Stimulated activated CD8-positive, alpha-beta memory T cell treated with anti-CD3 and anti-CD28 coated beads, Interleukin-7, amount 100 ng/mL, for 48 hours (primary cell): ENCODE data around the gene NDUFS8.
"Not testable (repeated sequence)": the region's sequence is repeated elsewhere in the genome, so short reads cannot be mapped to it uniquely, and the experiment has no call there.

ENCODE experiments used
- DNase-seq, 2 donors: peaks; one replicate each; pipeline ENCODE4 v3.0.0-alpha.2; 2020; ENCODE audit warnings: low read depth in 1 of 2; ENCODE audit errors: extremely low read depth in 1 of 2

The NDUFS8 gene

GRCh38 chr11:68030318-68031143, at the start of gene NDUFS8:
NDUFS8 (plus strand) TSS chr11:68030681; CDS start chr11:68032152, 1,471 bp downstream.
- DNase-seq: peak; percentile 91 to 96

- DNase-seq: not testable (repeated sequence)
Observed at GRCh38 chr11:67981226-67981625, 49.3 kb upstream of the NDUFS8 start.

- DNase-seq: not testable (repeated sequence)
Observed at GRCh38 chr11:67982255-67982857, 48.1 kb upstream of the NDUFS8 start.

GRCh38 chr11:67983951-67984350, 46.5 kb upstream of the NDUFS8 start:
- no peak for DNase-seq

- DNase-seq: not testable (repeated sequence)
Observed at GRCh38 chr11:67985302-67985701, 45.2 kb upstream of the NDUFS8 start.

GRCh38 chr11:67990546-67991346, 39.7 kb upstream of the NDUFS8 start:
- not testable (repeated sequence) for DNase-seq

- DNase-seq: not testable (repeated sequence)
Observed at GRCh38 chr11:67991347-67992121, 38.9 kb upstream of the NDUFS8 start.

- DNase-seq: not testable (repeated sequence)
Observed at GRCh38 chr11:67993821-67994220, 36.7 kb upstream of the NDUFS8 start.

GRCh38 chr11:67994387-67994786, 36.1 kb upstream of the NDUFS8 start:
- DNase-seq: not testable (repeated sequence)

GRCh38 chr11:67995129-67995528, 35.4 kb upstream of the NDUFS8 start:
- DNase-seq: not testable (repeated sequence)

- not testable (repeated sequence) for DNase-seq
Observed at GRCh38 chr11:67995579-67995978, 34.9 kb upstream of the NDUFS8 start.

GRCh38 chr11:67996051-67996450, 34.4 kb upstream of the NDUFS8 start:
- no peak for DNase-seq

GRCh38 chr11:67996622-67997474, 33.6 kb upstream of the NDUFS8 start:
- DNase-seq: peak in 1 of 2 donors; percentile 29

- DNase-seq: no peak
Observed at GRCh38 chr11:67997475-67997921, 33.0 kb upstream of the NDUFS8 start.

GRCh38 chr11:67998150-67999045, 32.1 kb upstream of the NDUFS8 start:
- no peak for DNase-seq

GRCh38 chr11:67999201-67999629, 31.3 kb upstream of the NDUFS8 start:
- DNase-seq: no peak

- DNase-seq: no peak
Observed at GRCh38 chr11:67999704-68000103, 30.8 kb upstream of the NDUFS8 start.

- no peak for DNase-seq
Observed at GRCh38 chr11:68002575-68002937, 27.9 kb upstream of the NDUFS8 start.
